NCI-H2171 (cell line): Measurements from ENCODE around the gene NDUFB6.
"Not testable (repeated sequence)": the region's sequence is repeated elsewhere in the genome, so short reads cannot be mapped to it uniquely, and the experiment has no call there.

Experiments used
- DNase-seq: peaks from one replicate; lab custom pipeline; 2025; lab: John Stamatoyannopoulos, UW

NDUFB6 gene

GRCh38 chr9:32572900-32573523 lies at the start of gene NDUFB6:
TSS of gene NDUFB6 (minus strand) at chr9:32573159. CDS start at chr9:32573060, 99 bp downstream.
- DNase-seq: peak; percentile 81

DNA sequence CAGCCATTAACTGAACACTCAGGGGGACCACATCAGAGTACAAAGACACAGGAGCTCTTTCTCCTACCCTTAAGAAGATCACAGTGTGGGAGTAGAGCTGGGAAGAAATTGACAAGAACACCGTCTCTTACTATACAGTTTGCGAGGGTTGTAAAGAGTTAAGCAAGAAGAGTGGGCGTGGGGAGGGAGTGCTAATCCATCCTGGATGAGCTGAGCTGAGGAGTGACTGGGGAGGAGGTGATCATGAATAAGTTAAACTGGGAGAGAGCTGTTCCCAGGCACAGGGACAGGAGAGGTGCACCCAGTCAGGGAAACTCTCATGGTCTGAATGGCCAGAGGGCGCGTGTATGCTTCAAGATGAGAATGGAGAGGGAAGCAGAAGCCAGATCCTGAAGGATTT lies 45.3 kb upstream of the NDUFB6 start:
- no peak for DNase-seq

DNA sequence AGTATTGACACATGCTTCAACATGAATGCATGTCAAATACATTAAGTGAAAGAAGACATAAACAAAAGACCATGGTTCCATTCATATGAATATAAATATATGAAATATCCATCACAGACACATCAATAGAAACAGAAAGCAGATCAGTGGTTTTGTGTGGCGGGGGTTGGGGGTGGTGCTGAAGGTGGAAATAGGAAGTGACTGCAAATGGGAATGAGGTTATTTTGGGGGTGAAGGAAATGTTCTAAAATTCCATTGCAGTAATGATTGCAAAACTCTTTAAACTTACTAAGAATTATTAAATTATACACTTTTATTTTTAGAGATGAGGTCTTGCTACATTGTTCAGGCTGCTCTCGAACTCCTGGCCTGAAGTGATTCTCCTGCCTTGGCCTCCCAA lies 33.9 kb upstream of the NDUFB6 start:
- DNase-seq: no peak

- no peak for DNase-seq
Observed at GRCh38 chr9:32603914-32604852, 31.2 kb upstream of the NDUFB6 start.

DNA sequence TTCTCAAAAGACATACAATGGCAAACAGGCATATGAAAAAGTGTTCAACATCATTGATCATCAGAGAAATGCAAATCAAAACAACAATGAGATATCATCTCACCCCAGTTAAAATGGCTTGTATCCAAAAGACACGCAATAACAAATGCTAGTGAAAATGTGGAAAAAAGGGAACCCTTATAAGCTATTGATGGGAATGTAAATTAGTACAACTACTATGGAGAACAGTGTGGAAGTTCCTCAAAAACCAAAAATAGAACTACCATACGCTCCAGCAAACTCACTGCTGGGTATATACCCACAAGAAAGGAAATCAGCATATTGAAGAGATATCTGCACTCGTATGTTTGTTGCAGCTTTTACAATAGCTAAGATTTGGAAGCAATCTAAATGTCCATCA lies 26.1 kb upstream of the NDUFB6 start:
- DNase-seq: not testable (repeated sequence)

DNA sequence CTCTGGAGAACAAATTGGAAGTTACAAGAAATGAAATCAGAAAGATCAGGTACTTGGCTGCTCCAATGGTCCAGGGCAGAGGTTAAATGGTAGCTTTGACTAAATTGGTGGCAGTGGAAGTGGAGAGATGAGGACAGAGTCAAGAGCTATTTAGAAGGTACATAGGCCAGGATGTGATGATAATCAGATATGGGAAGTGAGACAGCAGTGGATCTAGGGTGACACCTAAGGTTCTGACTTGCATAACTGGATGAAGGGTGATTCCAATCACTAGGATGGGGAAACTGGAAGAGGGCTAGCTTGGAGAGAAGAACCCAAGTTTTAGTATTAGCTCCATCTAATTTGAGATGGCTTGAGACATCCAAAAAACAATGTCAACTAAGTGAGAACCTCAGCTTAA lies 24.0 kb upstream of the NDUFB6 start:
- DNase-seq: no peak

DNA sequence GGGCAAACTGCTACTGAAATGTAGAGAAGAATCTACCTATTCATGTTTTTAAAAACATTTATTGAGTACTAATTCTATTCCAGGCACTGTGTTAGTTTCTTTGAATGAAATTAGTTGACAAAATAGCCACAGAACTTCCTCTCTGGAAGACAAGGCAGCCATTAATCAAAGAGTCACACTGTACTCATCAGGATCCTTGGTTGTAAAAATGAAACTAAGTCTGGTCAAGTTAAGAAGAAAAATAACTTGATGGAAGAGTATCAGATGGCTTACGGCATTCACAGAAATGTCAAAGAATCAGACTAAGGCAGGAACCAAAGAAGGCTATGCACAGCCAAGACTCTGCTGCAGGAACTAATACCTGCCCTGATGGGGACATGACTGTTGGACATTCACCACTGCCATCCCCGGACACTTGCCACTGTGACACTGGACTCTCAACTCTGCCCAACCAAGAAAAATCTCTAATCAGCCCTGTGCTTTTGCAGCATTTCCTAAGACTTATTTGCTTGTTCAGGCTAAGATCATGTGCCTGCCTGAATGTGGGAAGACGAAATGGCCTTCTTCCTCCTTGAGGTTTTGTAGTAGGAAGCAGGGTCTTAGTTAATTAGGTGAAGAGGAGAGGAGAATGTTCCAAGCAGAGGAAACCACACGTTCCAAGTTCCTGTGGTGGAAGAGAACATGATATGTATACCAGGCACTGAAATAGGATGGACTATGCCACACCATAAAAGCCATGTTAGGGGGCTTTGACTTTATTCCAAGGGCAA lies 23.3 kb upstream of the NDUFB6 start:
- no peak for DNase-seq

GRCh38 chr9:32590898-32591297 lies 17.9 kb upstream of the NDUFB6 start:
- no peak for DNase-seq

GRCh38 chr9:32590476-32590875 lies 17.5 kb upstream of the NDUFB6 start:
- no peak for DNase-seq

GRCh38 chr9:32589083-32589723 lies 16.2 kb upstream of the NDUFB6 start:
- DNase-seq: no peak

GRCh38 chr9:32587901-32588300 lies 14.9 kb upstream of the NDUFB6 start:
- DNase-seq: no peak

GRCh38 chr9:32584784-32585183 lies 11.8 kb upstream of the NDUFB6 start:
- no peak for DNase-seq

DNA sequence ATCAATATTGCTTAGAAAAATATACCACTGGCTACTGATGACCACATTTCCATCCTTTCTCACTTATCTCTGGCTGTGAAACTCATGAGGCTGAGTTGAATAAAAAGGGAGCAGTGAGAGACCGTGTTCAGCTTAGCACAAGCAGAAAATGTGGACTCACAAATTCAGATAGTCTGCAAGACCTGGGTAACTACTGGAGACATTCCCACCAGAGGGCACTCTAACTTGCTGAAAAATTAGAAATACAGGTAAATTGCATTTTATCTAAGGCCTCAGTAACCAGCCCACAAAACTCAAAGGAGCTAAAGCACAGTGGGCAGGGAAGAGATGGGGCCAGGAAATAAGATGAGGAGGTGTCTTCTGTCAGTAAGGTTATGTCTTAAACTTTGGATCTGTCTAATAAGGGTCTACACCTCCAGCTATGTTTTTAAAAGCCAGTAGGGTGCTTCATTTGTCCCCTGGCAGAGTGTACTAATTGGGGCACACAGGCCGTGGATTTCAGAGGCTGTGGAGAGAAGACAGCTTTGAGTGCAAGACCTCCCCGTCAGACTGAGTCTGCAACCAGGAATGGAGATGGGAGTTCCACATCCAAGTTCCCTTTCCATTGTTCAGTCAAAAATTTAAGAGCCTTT lies 8.7 kb upstream of the NDUFB6 start:
- DNase-seq: no peak

- DNase-seq: no peak
Observed at GRCh38 chr9:32580631-32581300, 7.8 kb upstream of the NDUFB6 start.

GRCh38 chr9:32579706-32580331 lies 6.9 kb upstream of the NDUFB6 start:
- DNase-seq: no peak

DNA sequence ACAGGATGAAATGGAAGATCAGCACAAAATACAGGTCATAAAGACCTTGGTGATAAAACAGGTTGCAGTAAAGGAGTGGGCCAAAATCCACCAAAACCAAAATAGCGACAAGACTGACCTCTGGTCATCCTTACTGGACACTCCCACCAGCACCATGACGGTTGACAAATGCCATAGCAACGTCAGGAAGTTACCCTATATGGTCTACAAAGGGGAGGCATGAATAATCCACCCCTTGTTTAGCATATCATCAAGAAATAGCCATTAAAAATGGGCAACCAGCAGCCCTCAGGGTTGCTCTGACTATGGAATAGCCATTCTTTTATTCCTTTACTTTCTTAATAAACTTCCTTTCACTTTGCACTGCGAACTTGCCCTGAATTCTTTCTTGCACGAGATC lies 6.0 kb upstream of the NDUFB6 start:
- no peak for DNase-seq

GRCh38 chr9:32577316-32577715 lies 4.4 kb upstream of the NDUFB6 start:
- DNase-seq: no peak

DNA sequence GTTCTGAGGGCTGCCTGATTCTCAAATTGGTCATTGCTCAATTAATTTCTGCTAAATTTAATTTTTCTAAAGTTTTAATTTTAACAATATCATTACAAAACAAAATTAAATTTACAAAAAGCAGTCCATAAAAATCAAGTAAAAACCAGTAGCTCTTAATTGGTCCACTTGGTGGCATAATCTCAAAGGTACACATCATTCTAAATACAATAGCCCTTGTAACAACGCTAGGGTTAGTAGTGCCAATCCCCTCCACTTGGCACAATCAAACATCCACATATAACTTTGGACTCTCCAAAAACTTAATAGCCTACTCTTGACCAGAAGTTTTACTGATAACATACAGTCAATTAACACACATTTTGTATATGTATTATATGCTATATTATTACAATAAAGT lies 1.9 kb upstream of the NDUFB6 start:
- no peak for DNase-seq

DNA sequence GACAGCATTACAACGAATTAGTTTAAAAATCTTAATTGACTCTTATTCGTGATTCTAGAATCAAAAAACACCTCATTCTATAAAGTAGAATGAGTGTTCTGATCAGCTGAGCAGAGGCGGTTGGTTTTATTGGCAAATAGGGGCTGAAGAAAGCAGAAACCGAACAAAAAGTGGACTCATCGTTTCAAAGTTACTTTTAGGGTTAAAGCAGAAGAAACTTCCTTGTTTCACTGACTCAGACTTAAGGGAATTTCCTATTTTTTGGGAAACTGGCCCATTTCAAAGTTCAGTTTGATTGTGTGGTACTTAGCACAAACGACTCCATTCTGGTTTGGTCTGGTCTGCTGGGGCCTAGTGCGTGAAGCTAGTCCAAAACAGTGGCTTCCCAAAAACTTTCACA lies 862 bp upstream of the NDUFB6 start:
- no peak for DNase-seq
